SK-N-MC (cell line): ENCODE results near the gene SYCN.

ENCODE experiments used
- EZH2 ChIP-seq: fragments of 200-600 bp; sonication (generic); IDR thresholded peaks from one replicate; pipeline ENCODE4 v1.6.1; 2017; ENCODE audit warnings: antibody characterized with exemption
- POLR2AphosphoS5 ChIP-seq: IDR thresholded peaks from 2 replicates; pipeline ENCODE4 v1.6.1; 2012; ENCODE audit warnings: mild to moderate bottlenecking, low read depth, low read length, borderline replicate concordance

DNA sequence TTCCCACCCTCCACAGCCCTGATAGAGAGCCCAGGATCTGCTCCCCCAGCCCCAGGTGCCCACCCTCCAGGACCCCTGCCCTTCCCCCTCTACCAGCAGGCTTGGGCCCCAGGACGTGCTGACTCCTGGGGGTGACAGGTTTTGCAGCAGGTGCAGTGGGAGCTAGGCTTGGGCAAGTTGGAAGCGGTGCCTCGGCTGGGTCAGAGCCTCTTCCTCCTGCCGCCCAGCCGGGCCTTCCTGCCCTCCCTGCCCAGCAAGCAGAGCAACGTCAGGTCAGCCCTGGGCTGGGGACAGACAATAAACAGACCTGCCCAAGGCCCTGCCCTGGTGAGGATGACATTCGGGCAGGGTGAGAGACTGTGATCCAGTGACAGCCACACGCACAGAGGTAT, 16.5 kb downstream of the SYCN start:
- TF ChIP-seq POLR2AphosphoS5 (no peak), EZH2 (no peak)
